AG04450 (cell line): ENCODE data around the gene MESD. TPM values are rescaled to one million over a fixed set of nuclear protein-coding genes. Genes with fewer than 3 reads are reported as not detected.

Experiments used
- CTCF ChIA-PET: fragments of 300-600, 350-600 bp; formaldehyde crosslinking; extraction: SDS; loops from one replicate; lab custom pipeline; 2022; ENCODE audit warnings: antibody characterized with exemption, inconsistent platforms; lab: Charles Lee
- POLR2A ChIA-PET: fragments of 350-600 bp; formaldehyde crosslinking; extraction: SDS; loops from one replicate; lab custom pipeline; 2021; ENCODE audit warnings: antibody characterized with exemption, inconsistent platforms; lab: Yijun Ruan, JAX
- DNase-seq: peaks from one replicate; pipeline ENCODE4 v3.0.0-alpha.2; 2011; ENCODE audit warnings: low read depth, low spot score
- H3K27ac ChIP-seq: one replicate; pipeline ENCODE4 v1.5.1; 2012; ENCODE audit warnings: low read depth, low read length, control low read depth
- H3K27me3 ChIP-seq: one replicate; pipeline ENCODE4 v1.6.0; 2012; ENCODE audit warnings: low read length; ENCODE audit not compliant: control insufficient read depth, insufficient read depth
- H3K4me3 ChIP-seq: 2 replicates; pipeline ENCODE4 v1.5.1; 2011; ENCODE audit warnings: mild to moderate bottlenecking, low read depth, low read length, control low read depth
- H3K9me3 ChIP-seq: 2 replicates; pipeline ENCODE4 v1.5.1; 2012; ENCODE audit warnings: low read length; ENCODE audit not compliant: control insufficient read depth, insufficient read depth
- CTCF ChIP-seq: IDR thresholded peaks from 2 replicates; pipeline ENCODE4 v1.5.1; 2011; ENCODE audit warnings: low read depth, low read length, control low read depth, inconsistent platforms
- polyA plus RNA-seq: library from polyadenylated mRNA; depleted of rRNA; stranded (reverse); fragments of >200 nt; gene quantifications from 2 replicates; pipeline ENCODE4 v1.2.3, GENCODE V29; 2011

The MESD gene
- polyA plus RNA-seq, 1 experiment: 23.9 TPM

GRCh38 chr15:80942746-80943565, 46.7 kb downstream of the MESD start:
- H3K4me3 ChIP-seq: no peak overlapping the region
- no peak for TF ChIP-seq CTCF
- H3K27ac ChIP-seq: no peak overlapping the region
- ChIA-PET POLR2A (no interaction called here), CTCF (no interaction called here)
- DNase-seq: no peak
- no peaks in the 10 kb centered on the region for H3K27me3 ChIP-seq
- no peaks in the 10 kb centered on the region for H3K9me3 ChIP-seq

- POLR2A ChIA-PET: no interaction called here
- CTCF ChIA-PET: no interaction called here
Measured at GRCh38 chr15:80942266-80942665, 47.4 kb downstream of the MESD start.

GRCh38 chr15:80940851-80941250, 48.8 kb downstream of the MESD start:
- no peak for DNase-seq
- CTCF ChIA-PET: interaction anchor here (0.9 kb wide), 1 partner anchor 29 kb away, joined by 3 read pairs; no protein-coding TSS in a partner anchor
- no peak overlapping the region for H3K4me3 ChIP-seq
- H3K27ac ChIP-seq: peak overlapping the region; percentile 31
- TF ChIP-seq CTCF: no peak
- H3K27me3 ChIP-seq: no peaks in the 10 kb centered on the region
- H3K9me3 ChIP-seq: no peaks in the 10 kb centered on the region
- POLR2A ChIA-PET: no interaction called here

More at GRCh38 chr15:80942266-80942665, 47.4 kb downstream of the MESD start:
- Histone ChIP-seq H3K27ac (no peak overlapping the region), H3K4me3 (no peak overlapping the region), H3K9me3 (no peaks in the 10 kb centered on the region), H3K27me3 (no peaks in the 10 kb centered on the region)
- DNase-seq: no peak
- TF ChIP-seq CTCF: no peak

GRCh38 chr15:80940331-80940730, 49.3 kb downstream of the MESD start:
- DNase-seq: no peak
- no peak for TF ChIP-seq CTCF
- Histone ChIP-seq H3K4me3 (no peak overlapping the region), H3K27ac (peak overlapping the region; percentile 11), H3K27me3 (no peaks in the 10 kb centered on the region), H3K9me3 (no peaks in the 10 kb centered on the region)
- POLR2A ChIA-PET: no interaction called here
- CTCF ChIA-PET: no interaction called here

GRCh38 chr15:80939216-80939615, 50.4 kb downstream of the MESD start:
- POLR2A ChIA-PET: no interaction called here
- no peak overlapping the region for H3K4me3 ChIP-seq
- no peak for DNase-seq
- no peaks in the 10 kb centered on the region for H3K27me3 ChIP-seq
- TF ChIP-seq CTCF: no peak
- no peaks in the 10 kb centered on the region for H3K9me3 ChIP-seq
- no peak overlapping the region for H3K27ac ChIP-seq
- CTCF ChIA-PET: no interaction called here
